GM19035 (cell line): ENCODE results near the gene RARB.

ENCODE experiments used
- ATAC-seq: cut with Tn5 transposase; IDR thresholded peaks from one replicate; pipeline ENCODE4 v1.9.1; 2021; ENCODE audit not compliant: unreplicated experiment

Gene RARB

DNA sequence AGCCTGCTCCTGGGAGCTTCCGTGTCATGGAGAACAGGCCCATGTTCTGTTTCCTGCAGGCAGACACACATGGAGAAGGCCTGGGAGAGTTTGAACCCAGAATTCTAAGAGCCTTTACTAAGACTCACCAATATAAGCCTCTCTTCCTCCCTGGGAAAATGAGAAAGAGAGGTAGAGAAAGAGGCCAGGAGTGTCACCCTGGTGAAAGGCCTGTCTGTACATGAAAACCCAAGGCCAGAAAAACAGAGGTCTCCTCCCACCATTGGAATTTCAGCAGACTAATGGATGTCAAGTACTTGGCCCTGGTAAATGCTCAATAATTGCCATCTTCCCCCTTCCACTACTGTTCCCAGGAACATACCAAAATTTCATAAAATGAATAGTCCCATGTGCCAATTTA is 119.0 kb downstream of the RARB start:
- ATAC-seq, result no peak

DNA sequence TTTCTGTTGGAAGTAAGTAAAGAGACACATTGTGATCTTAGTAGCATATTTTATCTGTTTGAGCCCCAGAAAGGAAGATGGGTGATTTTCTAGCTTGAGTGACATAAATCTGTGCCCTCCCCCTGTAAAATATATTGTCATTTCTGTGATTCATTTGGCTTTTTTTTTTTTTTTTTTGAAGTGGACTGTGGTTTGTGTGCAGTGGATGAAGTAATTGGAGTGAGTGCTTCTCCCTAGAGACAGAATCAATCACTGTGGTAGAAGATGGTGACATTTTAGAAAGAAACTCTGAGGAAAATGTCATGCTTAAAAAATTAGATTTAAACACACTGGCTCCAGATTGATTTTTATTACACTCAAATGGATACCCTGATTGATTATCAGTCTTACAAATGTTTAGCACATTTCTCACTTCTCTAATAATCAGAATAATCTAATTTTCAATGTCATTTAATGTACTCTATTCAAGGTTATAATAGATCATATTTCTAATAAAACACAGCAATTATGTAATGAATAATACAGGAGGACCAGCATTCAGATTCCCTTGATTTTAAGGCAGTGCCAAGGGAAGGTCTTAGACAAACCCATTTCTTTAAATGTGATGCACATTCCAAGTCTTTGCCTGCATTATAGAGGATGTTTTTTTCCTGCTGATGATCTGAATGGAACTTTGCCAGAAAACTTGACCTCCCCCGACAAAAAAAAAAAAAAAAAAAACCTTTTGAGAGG is 120.0 kb downstream of the RARB start:
- no peak for ATAC-seq

DNA sequence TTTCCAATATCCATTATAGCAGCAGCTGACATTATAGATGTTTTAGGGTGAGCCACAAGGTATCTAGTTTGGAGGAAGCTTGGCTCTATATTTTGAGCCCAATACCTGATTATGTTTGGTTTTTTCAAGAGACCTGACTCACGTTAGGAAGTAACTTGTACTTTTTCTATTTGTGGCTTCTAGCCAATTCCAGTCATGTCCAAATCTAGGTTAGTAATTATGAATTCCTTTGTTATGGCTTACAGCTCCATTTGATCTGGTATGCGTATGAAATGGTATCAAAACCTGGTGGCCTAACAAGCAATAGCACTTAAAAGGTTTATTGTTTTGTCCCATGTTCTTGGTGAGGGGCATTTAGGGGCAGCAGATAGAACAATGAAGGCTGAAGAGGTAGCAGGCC is 120.8 kb downstream of the RARB start:
- ATAC-seq, result no peak

DNA sequence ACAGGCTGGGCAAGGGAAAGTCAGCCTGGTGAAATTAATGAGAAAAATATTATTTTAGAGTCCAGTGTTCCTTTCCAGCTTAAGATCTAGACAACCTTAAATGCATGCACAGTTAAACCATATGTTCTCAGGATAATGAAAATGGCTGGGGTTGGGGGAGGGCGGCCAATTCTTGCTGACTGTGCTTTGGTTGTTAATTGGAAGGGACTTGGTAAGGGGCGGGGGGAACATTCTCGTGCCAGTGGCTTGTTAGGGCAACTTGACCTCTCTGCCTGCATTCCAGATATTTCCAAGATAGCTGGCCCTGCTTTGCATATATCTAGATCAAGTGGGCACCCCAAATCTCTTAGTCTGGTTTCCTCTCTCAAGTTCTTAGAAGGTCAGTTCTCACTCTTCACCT is 124.2 kb downstream of the RARB start:
- no peak for ATAC-seq

DNA sequence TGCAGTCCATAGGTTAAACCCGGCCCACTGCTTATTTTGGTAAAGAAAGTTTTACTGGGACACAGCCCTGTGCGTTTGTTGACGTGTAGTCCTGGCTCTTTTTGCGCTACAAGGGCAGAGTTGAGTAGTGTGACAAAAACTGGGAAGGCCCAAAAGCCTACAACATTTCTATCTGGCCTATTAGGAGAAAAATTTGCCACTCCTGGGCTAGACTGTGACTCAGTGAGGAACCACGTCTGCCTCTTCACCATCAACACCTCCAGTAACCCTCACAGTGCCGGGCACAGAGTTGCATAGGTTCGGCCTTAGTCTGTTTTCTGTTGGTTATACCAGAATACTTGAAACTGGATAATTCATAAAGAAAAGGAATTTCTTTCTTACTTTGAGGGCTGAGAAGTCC is 126.3 kb downstream of the RARB start:
- ATAC-seq, result no peak

DNA sequence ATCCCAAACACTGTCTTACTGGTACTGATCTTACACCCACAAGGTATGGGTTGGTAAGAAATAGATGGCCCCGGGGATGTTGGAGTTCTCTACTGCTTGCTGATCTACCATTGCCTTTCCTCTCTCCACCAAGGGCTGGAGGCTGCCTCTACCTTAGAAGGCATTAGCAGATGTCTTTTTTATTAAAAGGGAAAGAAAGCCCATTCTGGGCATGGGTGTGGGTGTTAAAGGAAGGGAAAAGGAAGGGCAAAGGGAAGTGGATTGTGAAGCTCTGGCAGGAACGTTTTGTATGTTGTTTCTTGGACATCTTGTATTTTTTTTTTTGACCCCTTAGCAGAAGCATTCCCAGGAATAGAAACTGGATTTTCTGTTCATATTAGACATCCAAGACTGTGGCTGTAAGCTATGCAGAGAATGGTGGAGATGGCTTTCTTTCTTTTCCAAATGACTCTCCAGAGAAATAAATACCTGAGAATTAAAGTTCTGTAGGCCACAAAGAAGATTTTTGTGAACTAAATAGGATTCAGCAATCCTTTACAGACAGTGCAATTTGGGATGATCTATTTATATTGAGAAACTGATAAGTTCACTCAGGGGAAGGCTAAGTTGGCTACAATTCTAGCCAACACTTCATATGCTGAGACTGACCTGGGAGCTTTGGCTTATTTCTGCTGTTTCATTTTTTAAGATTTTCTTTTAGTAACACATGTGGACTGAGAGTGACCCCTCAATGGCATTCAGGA is 127.8 kb downstream of the RARB start:
- no peak for ATAC-seq

DNA sequence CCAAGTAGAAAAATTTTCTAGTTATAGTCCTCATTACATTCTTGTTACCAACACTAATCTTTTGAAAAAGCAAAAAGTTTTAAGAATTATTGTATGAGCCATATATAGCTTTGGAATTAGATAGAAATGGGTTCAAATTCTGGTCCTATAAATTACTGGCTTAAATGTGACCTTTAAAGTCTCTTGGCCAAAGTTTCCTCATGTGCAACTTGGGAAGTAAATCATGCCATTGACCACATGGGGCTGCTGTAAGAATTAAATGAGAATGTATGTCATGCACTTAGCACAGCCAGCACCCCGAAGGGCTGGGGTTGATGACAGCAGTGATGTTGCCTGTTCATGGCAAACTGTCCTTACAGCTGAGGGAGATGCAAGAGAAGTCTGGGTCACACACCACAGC is 128.4 kb downstream of the RARB start:
- no peak for ATAC-seq

DNA sequence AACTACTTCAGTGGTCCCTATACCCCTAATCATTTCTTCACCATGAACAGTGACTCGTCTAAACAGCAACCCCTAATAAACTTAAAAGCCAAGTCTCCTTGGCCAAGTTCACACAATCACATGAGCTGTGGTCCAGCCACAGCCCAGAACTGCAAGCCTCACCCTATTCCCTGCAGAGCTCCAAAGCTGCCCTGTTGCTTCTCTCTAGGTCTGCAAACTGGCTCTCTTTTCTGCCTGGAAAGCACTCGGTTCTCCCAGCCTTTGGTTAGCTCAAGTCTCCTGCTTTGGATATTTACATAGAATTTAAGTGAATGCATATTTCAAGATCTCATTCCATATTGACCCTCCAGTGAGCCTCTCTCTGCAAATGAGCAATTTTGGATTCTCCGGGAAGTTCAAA is 129.6 kb downstream of the RARB start:
- ATAC-seq, result no peak

DNA sequence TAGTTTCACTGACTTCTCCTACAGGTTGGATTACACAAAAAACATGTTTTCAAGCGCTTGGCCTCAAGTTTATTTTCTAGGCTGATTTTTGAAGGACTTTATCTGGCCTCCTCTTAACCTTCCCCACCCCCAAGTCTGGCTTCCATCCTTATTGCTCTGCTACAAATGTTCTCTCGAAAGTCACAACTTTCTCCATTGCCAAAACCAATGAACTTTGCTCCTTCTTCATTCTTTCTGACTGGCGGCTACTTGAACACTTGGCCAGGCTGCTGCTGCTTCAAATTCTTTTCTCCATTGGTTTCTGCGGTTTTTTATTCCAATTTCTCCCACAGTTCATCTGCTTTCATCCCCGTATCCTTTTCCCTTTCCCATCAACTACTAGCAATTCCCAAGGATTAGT is 130.1 kb downstream of the RARB start:
- no peak for ATAC-seq

DNA sequence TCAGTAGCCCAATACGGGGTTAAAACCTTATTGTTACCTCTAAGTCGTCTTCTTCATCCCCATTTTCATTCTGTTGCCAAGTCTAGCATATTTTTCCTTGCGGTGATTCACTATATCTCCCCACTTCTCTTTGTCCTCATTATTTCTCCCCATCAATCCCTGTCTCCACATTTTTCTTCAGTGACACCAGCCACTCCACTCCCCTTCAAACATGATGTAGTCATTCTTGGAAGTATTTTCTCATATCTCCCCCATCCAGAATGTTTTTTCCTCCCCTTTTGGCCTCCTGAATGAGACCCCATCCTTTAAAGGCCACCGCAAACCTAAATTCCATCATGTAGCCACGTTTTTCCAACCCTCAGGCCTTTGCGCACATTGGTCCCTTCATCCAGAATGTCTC is 130.7 kb downstream of the RARB start:
- no peak for ATAC-seq

DNA sequence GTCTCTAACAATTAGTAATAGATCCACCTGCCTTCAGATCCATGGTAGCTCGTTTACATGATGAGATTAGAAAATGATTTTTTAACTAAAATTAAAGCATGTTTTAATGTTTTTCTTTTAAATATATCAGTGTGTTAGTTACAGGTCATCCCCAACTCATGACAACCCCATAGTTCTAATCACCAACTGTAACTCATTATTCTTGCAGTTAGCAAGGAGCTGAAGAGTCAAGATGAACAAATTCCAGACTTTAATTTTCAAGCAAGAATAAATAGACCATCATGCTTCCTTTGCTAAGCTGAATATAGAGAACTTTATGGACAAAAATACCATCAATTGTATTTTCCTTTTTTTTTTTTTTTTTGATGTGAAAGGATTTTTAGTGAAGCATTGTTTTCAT is 135.5 kb downstream of the RARB start:
- no peak for ATAC-seq

DNA sequence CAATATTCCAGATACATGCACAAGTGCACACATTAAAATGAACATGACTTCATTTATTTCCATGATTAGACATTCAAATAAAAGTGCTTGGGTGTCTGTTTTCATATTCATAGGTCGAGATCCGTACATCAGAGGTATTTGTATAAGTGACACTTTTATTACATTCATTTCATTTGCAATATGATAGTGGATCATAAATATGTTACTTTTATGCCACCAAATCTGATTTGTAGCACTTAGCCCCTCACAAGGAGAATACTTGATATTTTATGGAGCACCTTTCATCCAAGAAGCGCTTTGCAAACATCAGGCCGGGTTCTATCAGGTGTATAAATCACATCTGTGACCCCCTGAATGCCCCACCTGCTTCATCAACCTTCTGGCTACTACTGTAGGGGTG is 136.0 kb downstream of the RARB start:
- ATAC-seq, result no peak

DNA sequence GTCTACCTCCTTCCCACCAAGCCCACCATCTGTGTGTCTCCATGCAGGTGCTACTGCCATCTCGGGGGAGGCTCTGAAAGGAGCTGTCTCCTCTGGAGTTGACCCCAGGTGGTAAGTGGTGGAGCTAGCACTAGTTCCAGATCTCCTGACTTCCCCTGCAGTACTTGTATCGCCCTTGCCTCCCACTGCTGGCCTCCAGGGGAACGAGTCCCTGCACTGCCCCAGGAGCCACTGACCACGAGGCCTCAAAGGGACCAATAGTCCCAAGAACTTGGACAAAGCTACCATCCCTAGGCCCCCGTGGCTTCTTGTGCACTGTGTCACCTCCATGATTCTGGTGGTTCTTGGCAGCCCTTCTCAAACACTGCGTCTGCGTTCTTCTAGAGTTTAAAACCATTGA is 137.7 kb downstream of the RARB start:
- ATAC-seq, result no peak

DNA sequence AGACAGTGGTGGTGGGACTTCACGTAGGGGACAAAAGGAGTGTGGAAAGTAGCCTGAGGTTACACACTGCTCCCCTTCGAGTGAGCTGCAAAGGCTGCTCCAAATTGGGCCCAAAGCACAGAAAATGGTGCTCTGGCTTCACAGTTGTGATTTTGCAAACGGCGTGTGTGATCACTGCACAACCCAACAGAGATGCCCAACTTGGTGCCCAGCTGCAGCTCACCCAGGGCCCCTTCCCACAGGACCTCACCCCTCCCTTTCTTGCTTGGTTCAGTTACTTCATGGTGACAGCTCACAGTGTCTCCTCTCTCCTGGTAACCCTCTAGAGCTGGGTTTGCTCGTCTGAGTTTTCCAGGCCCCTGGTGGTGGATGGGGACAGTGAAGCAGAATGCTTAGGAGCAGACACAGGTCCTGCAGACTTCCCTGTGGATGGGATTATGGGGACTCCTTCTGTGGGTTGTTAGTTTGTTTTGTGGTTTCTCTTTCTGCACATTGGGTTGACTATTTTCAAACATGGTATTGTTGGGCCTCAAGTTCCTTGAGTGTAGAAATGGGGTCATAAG is 138.4 kb downstream of the RARB start:
- ATAC-seq, result no peak

DNA sequence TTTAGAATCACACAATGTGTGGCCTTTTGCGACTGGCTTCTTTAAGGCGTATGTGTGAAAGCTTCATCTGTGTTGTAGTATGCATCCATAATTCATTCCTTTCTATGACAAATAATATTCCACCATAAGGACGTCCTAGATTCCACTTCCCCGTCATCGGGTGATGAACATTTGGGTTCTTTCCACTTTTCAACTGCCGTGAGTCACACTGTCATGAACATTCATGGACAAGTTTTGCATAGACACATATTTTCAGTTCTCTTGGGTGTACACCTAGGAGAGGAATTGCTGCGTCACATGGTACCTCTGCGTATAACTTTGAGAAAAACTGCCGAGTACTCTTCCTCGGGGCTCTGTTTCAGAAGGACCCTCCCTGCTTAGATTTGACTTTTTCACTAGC is 139.3 kb downstream of the RARB start:
- no peak for ATAC-seq

DNA sequence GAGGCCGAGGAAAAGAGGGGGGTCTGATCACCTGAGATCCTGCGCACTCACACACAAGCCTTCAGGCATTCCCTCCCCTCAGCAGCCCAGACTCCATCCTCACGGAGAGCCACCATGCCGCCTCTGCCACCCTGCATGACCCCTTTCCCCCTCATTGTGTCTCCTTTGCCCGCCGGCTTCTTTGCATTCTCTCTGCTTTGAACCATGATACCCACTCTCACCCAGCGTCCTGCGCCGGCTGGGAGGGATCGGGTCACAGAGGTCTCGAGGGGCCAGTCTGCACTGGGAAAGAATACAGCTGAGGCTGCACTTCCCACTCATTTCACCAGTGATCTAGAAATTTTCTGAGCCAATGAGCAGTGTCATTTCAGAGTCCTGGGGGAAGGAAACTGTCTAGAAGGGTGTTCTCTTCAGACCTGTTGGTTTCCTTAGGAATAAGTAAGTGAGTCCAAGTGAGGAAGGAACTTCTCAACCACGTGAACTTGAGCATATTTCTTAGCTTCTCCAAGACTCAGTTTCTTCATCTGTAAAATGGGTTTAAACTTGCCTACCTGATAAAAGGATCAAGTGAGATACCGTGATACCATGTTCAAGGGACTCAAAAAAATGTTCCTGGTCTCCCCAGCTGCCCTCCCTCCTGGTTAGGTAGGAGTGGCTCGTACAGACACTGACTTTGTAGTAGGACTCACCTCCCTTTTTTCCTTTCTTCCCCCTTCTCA is 139.9 kb downstream of the RARB start:
- ATAC-seq, result no peak

DNA sequence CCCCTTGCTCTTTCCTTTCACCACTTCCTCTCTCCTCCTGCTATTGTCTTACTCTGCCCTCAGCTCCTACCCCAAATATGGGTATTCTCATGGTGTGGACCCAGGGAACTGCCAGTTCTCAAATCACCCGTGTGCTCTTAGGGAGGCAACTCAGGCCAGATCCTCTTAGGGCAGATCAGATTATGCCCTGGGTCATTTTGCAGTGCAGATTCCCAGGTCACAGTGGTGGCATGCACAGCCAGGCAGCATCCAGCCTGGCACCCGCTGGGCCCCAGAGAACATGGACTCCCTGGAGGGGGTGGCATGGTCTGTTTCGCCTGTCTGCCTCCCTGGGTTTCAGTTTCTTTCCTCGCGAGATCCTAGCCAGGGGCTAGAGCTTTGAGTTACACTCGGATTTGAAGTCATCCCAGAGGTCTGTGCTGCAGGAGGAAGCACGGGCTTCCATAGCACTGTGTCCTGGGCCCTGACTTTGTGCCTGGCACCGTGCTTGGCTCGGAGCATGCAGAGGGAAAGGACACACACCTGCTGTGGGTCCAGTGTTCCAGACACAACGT is 140.5 kb downstream of the RARB start:
- ATAC-seq, result no peak

DNA sequence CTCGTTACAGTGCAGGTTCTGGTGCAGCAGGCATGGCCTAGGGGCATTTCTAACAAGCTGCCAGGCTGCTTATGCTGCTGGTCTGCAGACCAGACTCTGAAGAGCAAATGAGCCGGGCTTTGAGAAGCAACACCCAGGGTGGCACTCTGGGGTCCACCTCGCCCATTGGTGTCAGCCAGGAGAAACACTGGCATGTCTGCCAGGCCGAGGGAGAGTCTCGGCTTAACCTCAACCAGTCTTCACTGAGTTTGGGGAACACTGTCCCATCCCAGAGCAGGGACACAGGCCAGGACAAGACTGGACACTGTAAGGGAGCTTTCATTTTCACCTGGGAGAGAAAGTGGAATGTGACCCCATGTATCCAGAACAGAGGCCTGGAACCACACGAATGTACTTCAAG is 143.2 kb downstream of the RARB start:
- ATAC-seq, result no peak

DNA sequence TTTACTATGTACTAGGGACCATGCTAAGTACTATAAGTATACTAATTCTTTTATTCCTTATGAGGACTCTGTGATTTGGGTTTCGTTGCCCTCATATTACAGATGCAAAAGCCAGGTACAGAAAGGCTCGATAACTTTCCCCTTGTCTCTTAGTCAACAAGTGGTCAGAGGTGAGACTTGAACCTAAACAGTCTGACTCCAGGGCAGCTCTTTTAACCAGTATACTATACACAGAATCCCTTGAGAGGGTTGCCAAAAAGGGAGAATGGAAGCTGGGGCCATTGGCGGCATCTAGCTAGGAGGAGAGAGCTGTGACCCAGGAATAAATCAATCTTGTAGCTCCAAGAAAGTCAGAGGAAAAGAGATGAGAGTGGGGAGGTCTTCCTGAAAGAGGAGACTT is 144.3 kb downstream of the RARB start:
- ATAC-seq, result no peak

DNA sequence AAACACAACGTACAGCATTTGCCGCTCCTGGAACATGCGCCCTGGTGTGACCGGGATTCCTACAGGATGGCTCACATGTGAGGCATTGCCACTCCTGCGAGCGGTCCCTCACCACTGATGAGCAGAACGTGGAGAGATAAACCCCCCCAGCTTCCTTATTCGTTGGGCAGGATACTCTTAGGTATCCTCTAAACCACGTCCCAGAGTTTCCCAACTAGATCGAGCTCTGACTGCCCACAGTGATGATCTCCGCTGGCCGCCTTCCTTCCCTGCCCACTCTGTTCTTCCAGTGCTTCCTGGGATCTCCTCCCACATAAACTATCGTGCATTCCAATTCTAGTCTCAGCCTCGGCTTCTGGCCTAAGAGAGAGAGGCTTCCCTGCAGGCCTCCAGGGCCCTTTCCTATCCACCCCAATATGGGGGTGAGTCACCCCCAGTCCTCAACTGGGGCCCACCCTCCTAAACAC is 144.9 kb downstream of the RARB start:
- ATAC-seq, result no peak

DNA sequence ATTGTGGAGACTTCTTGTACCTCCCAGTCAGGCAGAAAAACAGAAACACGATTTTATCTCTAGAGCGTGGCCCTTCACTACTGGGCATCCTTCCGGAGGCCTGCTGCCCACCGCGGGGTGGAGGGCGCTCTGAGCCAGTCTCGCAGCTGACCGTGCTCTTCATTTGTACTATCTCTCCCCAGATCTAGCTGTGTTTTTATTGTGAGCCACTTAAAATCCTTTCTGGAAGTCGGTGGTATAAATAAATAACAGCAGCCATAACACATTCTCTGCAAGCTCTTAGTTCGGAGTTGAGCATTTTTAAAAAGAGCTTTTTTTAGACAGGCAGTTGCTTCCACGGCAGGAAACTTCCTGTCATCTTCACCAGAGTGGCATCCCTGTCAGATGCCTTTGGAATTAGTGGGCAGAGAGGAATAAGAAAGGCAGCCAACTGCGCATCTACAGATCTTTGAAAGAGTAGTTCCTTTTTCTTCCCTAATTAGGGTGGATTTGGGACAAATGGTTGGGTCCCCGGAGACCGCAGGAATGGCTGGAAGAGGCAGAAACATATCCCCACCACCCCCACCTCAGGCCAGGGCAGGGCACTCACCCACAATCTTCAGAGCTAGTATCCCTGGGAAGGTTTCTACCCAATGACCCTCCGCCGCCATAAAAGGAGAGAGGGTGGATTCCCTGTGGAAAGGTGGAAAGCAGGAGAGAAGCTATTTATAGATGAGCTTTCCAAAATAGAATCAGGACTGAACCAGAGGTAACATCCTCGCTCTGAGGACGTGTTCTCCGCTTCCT is 145.5 kb downstream of the RARB start:
- ATAC-seq, result no peak
